Activated T-helper 17 cell treated with anti-CD3 and anti-CD28 coated beads, Interleukin-2, amount 50 U/mL, for 72 hours (primary cell): Measurements from ENCODE around the gene TRIML2. TPM values are rescaled to one million over a fixed set of nuclear protein-coding genes. Genes with fewer than 3 reads are reported as not detected.

ENCODE experiments used
- ATAC-seq: fragments of 150-1000 bp; cut with Tn5 transposase; replicated peaks from 2 replicates; pipeline ENCODE4 v1.10.0; 2021; ENCODE audit warnings: mild to moderate bottlenecking, moderate library complexity
- H3K27ac Mint-ChIP-seq: one replicate; pipeline ENCODE4 v1.8.0; 2022; ENCODE audit warnings: mixed read lengths
- H3K27me3 Mint-ChIP-seq: one replicate; pipeline ENCODE4 v1.8.0; 2022; ENCODE audit warnings: mixed read lengths
- H3K36me3 Mint-ChIP-seq: one replicate; pipeline ENCODE4 v1.8.0; 2022; ENCODE audit warnings: low read depth, mild to moderate bottlenecking, mixed read lengths
- H3K4me1 Mint-ChIP-seq: one replicate; pipeline ENCODE4 v1.8.0; 2022; ENCODE audit warnings: mixed read lengths
- H3K4me3 Mint-ChIP-seq: one replicate; pipeline ENCODE4 v1.8.0; 2022; ENCODE audit warnings: mild to moderate bottlenecking, mixed read lengths
- H3K9me3 Mint-ChIP-seq: one replicate; pipeline ENCODE4 v1.8.0; 2022; ENCODE audit warnings: mixed read lengths
- total RNA-seq, 2 donors: library from RNA; stranded (reverse); gene quantifications; one replicate each; pipeline ENCODE4 v1.2.3, GENCODE V29; 2022

The TRIML2 gene
- total RNA-seq, 2 donors from 2014 or later: not detected

DNA sequence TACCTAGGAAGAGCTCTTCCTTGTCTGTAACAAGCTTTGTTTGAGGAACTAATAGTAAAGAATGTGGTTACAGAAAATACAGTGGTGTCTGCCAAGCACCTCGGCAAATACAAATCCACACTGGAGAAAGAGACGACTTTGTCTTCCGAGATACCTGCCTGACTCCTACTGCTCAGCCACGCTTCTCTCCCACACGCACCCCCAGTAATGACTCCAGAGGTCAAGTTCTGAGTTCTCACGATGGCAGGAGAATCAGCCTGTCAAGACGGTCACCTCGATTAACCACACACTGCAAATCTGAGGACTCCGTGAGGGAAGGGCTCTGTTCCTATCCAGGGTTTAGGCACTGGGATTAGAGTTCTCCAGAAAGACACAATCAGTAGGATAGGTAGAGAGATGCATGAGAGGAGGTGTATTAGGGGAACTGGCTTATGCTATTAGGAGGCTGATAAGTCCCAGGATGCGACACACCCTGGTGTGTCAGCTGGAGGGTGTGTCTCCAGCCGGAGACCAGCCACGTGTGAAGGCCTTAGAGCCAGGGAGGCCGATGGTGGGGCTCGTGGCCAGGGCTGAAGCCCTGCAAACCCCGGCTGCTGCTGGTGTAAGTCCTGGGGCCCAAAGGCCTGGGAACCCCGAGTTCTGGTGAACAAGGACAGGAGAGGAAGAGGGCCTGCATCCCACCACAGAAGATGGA is 8.4 kb upstream of the TRIML2 start:
- no peak for ATAC-seq

DNA sequence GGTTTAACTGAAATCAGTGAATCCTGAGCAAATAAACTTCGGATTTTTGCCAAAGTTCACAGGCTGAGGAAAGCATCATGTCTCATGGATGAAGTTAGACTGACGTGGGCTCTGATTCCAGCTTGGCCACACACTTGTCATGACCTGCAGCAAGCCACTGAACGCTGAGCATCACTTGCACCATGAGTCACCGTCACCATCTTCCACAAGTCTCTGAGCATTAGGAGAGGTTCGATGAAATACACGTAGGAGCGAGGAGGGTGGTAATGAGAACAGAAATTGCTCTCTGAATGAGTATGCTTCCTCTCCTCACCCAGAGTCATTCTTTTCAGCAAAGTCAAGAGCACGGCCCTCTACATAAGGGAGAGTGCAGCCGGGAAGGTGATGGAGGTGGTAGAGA is 3.8 kb upstream of the TRIML2 start:
- Mint-ChIP-seq H3K9me3 (peaks cover 9% of the 10 kb centered on the region), H3K27ac (no peak overlapping the region)

More for the DNA sequence above, 8.4 kb upstream of the TRIML2 start:
- Mint-ChIP-seq H3K36me3 (no peaks in the 10 kb centered on the region), H3K4me3 (no peak overlapping the region), H3K9me3 (peaks cover 8% of the 10 kb centered on the region), H3K27ac (no peak overlapping the region), H3K27me3 (no peaks in the 10 kb centered on the region), H3K4me1 (no peaks in the 10 kb centered on the region)

DNA sequence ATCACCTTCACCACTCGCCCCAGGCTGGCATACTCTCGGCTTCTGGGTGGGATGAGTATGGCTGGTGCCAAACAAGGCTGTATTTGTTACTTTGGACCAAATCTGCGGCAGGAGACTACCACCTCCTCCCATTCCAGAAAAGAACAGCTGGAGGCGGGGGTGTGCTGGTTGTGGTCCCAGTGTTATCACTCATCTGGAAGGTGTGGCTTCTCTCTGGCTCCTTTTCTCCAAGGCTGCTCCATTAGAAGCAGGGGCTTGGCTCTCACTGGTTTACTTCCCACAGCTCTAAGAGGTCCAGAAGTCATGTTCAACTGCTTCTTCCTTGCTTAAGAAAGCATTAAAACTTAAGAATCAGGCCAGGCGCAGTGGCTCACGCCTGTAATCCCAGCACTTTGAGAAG is 2.6 kb upstream of the TRIML2 start:
- ATAC-seq: no peak
- H3K36me3 Mint-ChIP-seq: no peaks in the 10 kb centered on the region
- no peaks in the 10 kb centered on the region for H3K27me3 Mint-ChIP-seq
- H3K4me1 Mint-ChIP-seq: no peaks in the 10 kb centered on the region
- H3K27ac Mint-ChIP-seq: no peak overlapping the region
- peaks cover 10% of the 10 kb centered on the region for H3K9me3 Mint-ChIP-seq
- no peak overlapping the region for H3K4me3 Mint-ChIP-seq

More for the DNA sequence above, 3.8 kb upstream of the TRIML2 start:
- H3K4me3 Mint-ChIP-seq: no peak overlapping the region
- ATAC-seq: no peak
- no peaks in the 10 kb centered on the region for H3K36me3 Mint-ChIP-seq
- no peaks in the 10 kb centered on the region for H3K27me3 Mint-ChIP-seq
- no peaks in the 10 kb centered on the region for H3K4me1 Mint-ChIP-seq

DNA sequence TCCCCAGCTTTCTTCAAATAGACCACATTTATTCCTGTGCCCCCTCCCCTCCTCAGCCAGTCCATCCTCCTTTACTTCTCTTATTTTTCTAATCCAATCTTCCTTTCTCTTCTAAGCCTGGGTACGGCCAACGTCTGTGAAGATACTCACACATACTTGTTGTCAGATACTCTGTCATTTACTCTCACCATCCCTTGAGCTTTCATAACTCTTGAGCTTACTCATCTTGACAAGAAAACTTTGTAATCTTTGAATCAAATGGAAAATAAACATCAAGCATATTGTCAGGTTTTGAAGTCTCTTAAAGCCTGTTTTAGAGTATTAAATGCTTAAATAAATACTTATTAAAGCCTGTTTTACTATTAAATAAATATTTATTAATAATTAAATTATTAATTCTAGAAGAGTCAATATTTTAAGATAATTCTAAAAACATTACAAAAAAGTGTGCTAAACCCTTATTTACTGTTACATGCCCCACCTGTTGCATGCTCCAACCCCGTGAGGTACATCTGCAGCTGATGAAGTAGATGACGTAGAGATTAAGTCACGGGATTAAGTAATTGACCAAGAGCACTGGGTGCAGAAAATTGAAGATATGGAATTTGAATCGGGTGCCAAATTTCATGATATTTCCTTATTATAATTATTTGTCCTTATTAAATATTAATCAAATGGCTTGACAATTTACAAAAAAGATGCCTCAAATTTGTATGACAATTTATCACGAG is 1.5 kb upstream of the TRIML2 start:
- H3K36me3 Mint-ChIP-seq: no peaks in the 10 kb centered on the region
- ATAC-seq: no peak
- H3K27me3 Mint-ChIP-seq: no peaks in the 10 kb centered on the region
- H3K27ac Mint-ChIP-seq: no peak overlapping the region
- no peaks in the 10 kb centered on the region for H3K4me1 Mint-ChIP-seq
- no peak overlapping the region for H3K4me3 Mint-ChIP-seq
- peaks cover 10% of the 10 kb centered on the region for H3K9me3 Mint-ChIP-seq

DNA sequence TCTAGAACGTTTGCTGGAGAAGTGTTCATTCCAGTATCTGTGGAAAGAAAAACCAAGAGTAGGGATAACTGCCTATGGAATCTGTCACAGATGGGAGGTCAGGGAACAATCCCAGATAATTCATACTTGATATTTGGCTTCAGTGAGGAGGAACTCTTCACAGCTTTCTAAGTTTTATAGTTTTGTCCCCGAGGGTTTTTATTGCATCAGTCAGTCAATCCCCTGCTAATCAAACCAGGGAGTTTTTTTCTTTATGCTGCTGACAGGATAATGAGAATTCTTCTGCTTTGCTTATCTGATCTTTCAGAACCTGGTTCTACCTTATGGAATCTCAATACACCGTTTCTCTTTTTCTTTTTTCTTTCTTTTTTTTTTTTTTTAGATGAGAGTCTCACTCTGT is 633 bp upstream of the TRIML2 start:
- H3K36me3 Mint-ChIP-seq: no peaks in the 10 kb centered on the region
- H3K4me3 Mint-ChIP-seq: no peak overlapping the region
- peaks cover 10% of the 10 kb centered on the region for H3K9me3 Mint-ChIP-seq
- no peak for ATAC-seq
- no peak overlapping the region for H3K27ac Mint-ChIP-seq
- no peaks in the 10 kb centered on the region for H3K27me3 Mint-ChIP-seq
- no peaks in the 10 kb centered on the region for H3K4me1 Mint-ChIP-seq

DNA sequence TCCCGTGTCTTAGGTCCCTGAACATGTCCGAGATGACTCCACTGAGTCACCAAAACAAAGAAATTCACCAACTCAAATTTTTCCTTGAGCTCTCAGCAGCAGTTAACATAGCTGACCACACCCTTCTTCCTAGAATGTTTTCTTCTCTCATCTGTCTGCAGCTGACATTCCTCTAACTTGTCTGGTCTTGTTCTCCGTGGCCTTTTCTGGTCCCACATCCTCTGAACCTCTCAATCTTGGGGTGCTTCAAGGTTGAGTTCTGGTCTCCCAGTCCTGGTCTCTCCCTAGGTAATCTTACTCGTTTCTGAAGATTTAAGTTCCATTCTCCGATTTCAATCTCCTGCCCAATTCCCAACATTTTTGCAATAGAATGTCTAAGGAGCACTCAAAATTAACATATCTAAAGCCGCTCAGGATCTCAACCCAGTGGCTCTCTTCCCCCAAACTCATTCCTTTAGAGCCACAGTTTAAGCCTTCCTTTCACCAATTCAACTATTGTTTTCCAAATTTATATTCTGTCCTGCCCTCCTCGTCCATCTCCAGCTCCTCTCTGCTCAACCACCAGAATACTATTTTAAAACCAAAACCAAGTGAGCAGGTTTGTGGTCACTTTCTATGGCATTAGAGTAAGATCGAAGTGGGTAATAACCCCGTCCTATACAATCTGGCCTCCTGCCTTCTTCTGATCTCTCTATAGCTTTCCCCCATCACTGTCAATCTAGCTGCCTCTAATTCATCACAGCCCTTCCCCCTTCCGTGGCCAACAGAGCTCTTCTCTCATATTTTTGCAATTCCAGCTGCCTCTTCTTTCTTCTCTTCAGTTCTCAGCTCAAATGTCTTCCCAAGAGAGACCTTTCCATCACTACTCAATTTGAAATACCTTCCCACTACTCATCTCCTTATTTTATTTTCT is 1.2 kb downstream of the TRIML2 start:
- no peaks in the 10 kb centered on the region for H3K27me3 Mint-ChIP-seq
- no peaks in the 10 kb centered on the region for H3K36me3 Mint-ChIP-seq

DNA sequence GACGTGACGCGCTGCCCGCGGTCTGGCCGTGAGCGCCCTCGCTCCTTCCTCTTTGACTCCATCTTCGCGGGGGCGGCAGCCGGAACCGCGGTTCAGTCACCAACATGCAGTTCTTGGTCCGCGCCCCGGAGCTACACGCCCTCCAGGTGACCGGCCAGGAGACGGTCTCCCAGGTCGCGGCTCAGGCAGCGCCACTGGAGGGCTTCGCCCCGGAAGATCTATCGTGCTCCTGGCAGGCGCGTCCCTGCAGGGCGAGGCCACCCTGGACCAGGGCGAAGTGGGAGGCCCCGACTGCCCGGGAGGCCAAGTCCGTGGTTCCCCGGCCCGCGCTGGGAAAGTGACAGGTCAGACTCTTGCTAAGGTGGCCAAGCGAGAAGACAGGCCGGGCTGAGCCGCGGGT is 2.9 kb downstream of the TRIML2 start:
- ATAC-seq: no peak
- H3K9me3 Mint-ChIP-seq: peaks cover 19% of the 10 kb centered on the region
- no peak overlapping the region for H3K27ac Mint-ChIP-seq
- no peaks in the 10 kb centered on the region for H3K36me3 Mint-ChIP-seq
- no peaks in the 10 kb centered on the region for H3K27me3 Mint-ChIP-seq
- no peak overlapping the region for H3K4me3 Mint-ChIP-seq
- H3K4me1 Mint-ChIP-seq: no peaks in the 10 kb centered on the region

More for the DNA sequence above, 1.2 kb downstream of the TRIML2 start:
- Mint-ChIP-seq H3K4me1 (no peaks in the 10 kb centered on the region), H3K9me3 (peaks cover 18% of the 10 kb centered on the region), H3K4me3 (no peak overlapping the region), H3K27ac (no peak overlapping the region)
- ATAC-seq: no peak

DNA sequence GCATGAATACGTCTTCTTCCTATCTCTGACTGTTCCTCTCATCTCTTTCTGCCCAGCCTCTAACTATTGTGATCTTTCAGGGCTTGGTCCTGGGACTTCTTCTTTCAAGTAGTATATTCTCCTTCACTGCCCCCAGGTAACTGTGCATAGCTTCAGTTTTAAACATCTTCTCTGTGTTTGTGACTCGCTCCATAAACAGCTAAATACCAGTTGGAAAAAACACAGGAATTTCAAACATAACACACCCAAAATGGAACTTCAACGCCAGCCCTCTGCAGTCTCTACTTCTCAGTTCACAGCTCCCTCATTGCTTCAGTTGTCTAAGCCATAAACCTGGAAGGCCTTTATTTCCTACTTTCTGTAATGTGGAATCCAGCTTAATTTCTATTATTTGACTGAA is 16.6 kb downstream of the TRIML2 start:
- no peak for ATAC-seq
- Mint-ChIP-seq H3K4me3 (no peak overlapping the region), H3K36me3 (no peaks in the 10 kb centered on the region), H3K27me3 (no peaks in the 10 kb centered on the region), H3K27ac (no peak overlapping the region), H3K4me1 (no peaks in the 10 kb centered on the region), H3K9me3 (peaks cover 10% of the 10 kb centered on the region)

DNA sequence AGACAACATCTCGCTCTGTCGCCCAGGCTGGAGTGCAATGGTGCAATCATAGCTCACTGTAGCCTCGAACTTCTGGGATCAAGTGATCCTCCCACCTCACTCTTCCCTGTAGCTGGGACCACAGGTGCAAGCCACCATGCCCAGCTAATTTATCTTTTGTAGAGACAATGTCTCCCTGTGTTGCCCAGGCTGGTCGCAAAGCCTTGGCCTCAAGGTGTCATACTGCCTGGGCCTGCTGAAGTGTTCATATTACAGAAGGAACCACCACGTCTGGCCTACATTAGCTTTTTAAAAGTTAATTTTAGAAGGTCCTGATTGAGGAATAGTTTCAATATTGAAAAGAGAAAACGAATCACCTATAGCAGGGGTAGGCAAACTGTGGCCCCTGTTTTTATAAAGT is 22.5 kb downstream of the TRIML2 start:
- Mint-ChIP-seq H3K36me3 (no peaks in the 10 kb centered on the region), H3K4me3 (no peak overlapping the region), H3K4me1 (no peaks in the 10 kb centered on the region), H3K9me3 (peaks cover 16% of the 10 kb centered on the region), H3K27ac (no peak overlapping the region), H3K27me3 (no peaks in the 10 kb centered on the region)
- no peak for ATAC-seq

DNA sequence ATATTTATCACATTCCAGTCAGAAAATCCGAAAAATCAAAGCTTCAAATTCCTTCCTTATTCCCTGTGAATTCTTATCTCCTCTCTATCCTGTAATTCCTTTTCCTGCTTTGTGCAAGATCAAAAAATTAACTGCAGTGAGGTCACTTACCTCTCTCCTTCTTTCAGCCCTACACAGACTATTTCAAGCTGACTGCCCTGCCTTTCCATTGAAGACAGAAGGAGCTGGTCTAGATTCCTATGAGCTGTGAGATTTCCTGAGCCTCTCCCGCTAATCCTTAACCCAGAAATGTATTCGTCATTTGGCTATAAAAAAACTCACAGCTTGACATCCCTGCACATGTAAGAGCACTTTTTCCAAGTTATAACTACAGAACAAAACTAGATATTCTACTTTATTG is 26.6 kb downstream of the TRIML2 start:
- Mint-ChIP-seq H3K27ac (no peak overlapping the region), H3K4me1 (no peaks in the 10 kb centered on the region), H3K27me3 (no peaks in the 10 kb centered on the region), H3K4me3 (no peak overlapping the region), H3K9me3 (peaks cover 13% of the 10 kb centered on the region), H3K36me3 (no peaks in the 10 kb centered on the region)
- no peak for ATAC-seq

DNA sequence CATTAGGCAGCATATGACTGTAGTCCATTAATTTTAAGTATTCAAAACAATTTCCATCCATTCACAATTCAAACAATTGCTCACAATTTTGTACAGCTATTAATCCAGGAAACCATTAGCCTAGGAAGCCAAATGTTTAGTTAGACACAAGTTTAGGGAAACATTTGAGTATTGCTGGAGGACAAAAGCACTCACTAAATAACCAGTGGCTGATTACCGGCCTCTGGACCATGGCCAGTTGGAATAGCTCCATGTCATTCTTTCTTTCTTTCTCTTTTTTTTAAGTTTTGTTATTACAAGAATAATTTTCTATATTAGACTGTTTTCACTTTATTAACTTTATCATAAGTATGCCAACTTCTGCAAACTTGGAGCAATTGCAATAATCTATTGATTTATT is 31.3 kb downstream of the TRIML2 start:
- no peak overlapping the region for H3K4me3 Mint-ChIP-seq
- H3K4me1 Mint-ChIP-seq: no peaks in the 10 kb centered on the region
- no peaks in the 10 kb centered on the region for H3K27me3 Mint-ChIP-seq
- no peak overlapping the region for H3K27ac Mint-ChIP-seq
- no peak for ATAC-seq
- H3K9me3 Mint-ChIP-seq: peaks cover 7% of the 10 kb centered on the region
- H3K36me3 Mint-ChIP-seq: no peaks in the 10 kb centered on the region

DNA sequence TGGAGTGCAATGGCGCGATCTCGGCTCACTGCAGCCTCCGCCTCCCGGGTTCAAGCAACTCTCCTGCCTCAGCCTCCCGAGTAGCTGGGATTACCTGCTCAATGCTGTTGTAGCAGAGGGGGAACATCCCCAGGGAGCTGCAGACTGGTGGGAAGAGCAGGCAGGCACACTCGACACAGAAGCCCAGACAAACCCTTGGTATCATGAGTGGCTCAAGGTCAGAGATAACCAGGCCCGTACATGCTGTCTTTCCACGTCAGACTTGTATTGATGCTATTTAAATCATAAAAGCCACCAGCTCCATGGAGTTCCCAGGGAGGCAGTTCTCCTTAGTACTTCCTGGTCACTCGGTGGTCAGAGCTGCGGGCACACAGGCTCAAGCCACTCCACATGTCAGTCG is 33.2 kb downstream of the TRIML2 start:
- H3K9me3 Mint-ChIP-seq: no peaks in the 10 kb centered on the region
- H3K27me3 Mint-ChIP-seq: no peaks in the 10 kb centered on the region
- H3K4me3 Mint-ChIP-seq: no peak overlapping the region
- no peaks in the 10 kb centered on the region for H3K36me3 Mint-ChIP-seq
- no peaks in the 10 kb centered on the region for H3K4me1 Mint-ChIP-seq
- H3K27ac Mint-ChIP-seq: no peak overlapping the region
- ATAC-seq: no peak

DNA sequence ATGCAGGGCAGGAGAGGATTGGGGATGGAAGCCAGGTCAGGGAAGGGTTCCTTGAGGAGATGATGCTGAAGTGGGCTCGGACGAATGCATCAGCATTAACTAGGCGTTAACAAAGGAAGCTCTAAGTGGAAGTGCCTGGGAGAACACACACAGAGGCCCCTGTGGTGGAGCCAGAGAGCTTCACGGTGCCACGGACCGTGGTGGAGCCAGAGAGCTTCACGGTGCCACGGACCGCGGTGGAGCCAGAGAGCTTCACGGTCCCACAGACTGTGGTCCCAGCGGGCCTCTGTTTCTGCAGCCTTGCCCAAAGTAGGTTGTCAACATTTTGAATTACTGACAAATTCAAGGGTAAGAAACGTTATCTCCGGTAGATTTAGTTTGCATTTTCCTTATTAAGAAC is 48.3 kb downstream of the TRIML2 start:
- no peaks in the 10 kb centered on the region for H3K9me3 Mint-ChIP-seq
- H3K27me3 Mint-ChIP-seq: no peaks in the 10 kb centered on the region
- no peak overlapping the region for H3K27ac Mint-ChIP-seq
- ATAC-seq: no peak
- no peaks in the 10 kb centered on the region for H3K4me1 Mint-ChIP-seq
- no peaks in the 10 kb centered on the region for H3K36me3 Mint-ChIP-seq
- no peak overlapping the region for H3K4me3 Mint-ChIP-seq

DNA sequence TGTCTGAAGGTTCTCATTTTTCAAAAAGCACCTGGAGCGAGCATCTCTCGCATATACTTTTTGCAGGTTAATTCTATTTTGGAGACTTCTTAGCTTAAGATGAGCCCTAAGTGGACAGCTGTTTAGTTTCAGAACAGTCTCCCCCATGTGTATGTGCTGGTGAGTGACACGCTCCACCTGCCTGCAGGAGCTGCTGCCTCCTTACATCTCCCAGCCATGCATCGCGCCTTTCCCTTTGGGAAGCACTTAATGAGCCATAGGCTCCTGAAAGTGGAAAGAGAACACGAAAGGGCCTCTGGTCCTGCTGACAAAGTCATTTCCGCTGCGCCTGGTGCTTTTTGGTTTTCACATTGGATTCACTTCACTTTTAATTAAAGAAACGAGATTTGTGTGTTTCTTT is 56.1 kb downstream of the TRIML2 start:
- ATAC-seq: no peak
- Mint-ChIP-seq H3K4me1 (no peaks in the 10 kb centered on the region), H3K4me3 (no peak overlapping the region), H3K36me3 (no peaks in the 10 kb centered on the region), H3K27ac (no peak overlapping the region), H3K27me3 (no peaks in the 10 kb centered on the region), H3K9me3 (peaks cover 4% of the 10 kb centered on the region)
